GM12878 (cell line): Measurements from ENCODE around the gene NFILZ. TPM values are rescaled to one million over a fixed set of nuclear protein-coding genes. Genes with fewer than 3 reads are reported as not detected.

Experiments
- ATAC-seq: fragments of 200-7000 bp; cut with Tn5 transposase; 3 replicates; pipeline ENCODE4 v1.9.1; 2020; ENCODE audit warnings: mild to moderate bottlenecking, moderate library complexity
- BruUV-seq: library from RNA; stranded (reverse); fragments of 400-500 nt; replicated peaks from 2 replicates; lab custom pipeline; 2021; lab: Mats Ljungman, UMichigan
- CTCF ChIA-PET: fragments of 300-600 bp; sonication (Branson Sonifier 250); formaldehyde crosslinking; extraction: SDS; loops from one replicate; lab custom pipeline; 2021; ENCODE audit warnings: inconsistent platforms; lab: Yijun Ruan, JAX
- POLR2A ChIA-PET: fragments of 350-600 bp; formaldehyde crosslinking; extraction: SDS; loops from one replicate; lab custom pipeline; 2021; ENCODE audit warnings: inconsistent platforms; lab: Charles Lee
- RAD21 ChIA-PET: fragments of 300-600 bp; sonication (Branson Sonifier 250); formaldehyde crosslinking; loops from one replicate; lab custom pipeline; 2023; ENCODE audit warnings: antibody characterized with exemption; ENCODE audit not compliant: unreplicated experiment; lab: Charles Lee
- SMC1A ChIA-PET: fragments of 300-600 bp; sonication (Branson Sonifier 250); formaldehyde crosslinking; loops from one replicate; lab custom pipeline; 2023; ENCODE audit not compliant: unreplicated experiment, uncharacterized antibody; lab: Charles Lee
- DNase-seq: peaks from one replicate; pipeline ENCODE4 v3.0.0-alpha.2; 2011; ENCODE audit warnings: low read depth, low spot score
- FAIRE-seq: peaks from 3 replicates; lab custom pipeline; 2011; peaks lifted over from hg19 to GRCh38; lab: Jason Lieb, UNC
- H2AFZ ChIP-seq: 2 replicates; pipeline ENCODE4 v1.6.0; 2011; ENCODE audit warnings: low read depth, low read length, control low read depth; ENCODE audit not compliant: control insufficient read depth
- H3K27ac ChIP-seq: 2 replicates; pipeline ENCODE4 v1.5.1; 2011; ENCODE audit warnings: control low read depth; ENCODE audit not compliant: control insufficient read depth, insufficient read depth
- H3K27me3 ChIP-seq, 2 experiments: replicated peaks in 1 of 2; 2 replicates each; pipeline versions ENCODE4 v1.6.0 to v1.6.1; 2011; ENCODE audit warnings: low read length in 1 of 2; ENCODE audit not compliant: control insufficient read depth in 2 of 2, insufficient read depth in 2 of 2
- H3K36me3 ChIP-seq, 2 experiments: 2 replicates each; pipeline ENCODE4 v1.5.1; 2011; ENCODE audit warnings: low read length in 1 of 2; ENCODE audit not compliant: control insufficient read depth in 2 of 2, insufficient read depth in 2 of 2
- H3K4me1 ChIP-seq: 2 replicates; pipeline ENCODE4 v1.6.1; 2011; ENCODE audit warnings: mild to moderate bottlenecking, low read length, moderate library complexity, mixed read lengths; ENCODE audit not compliant: control insufficient read depth, insufficient read depth
- H3K4me2 ChIP-seq: 2 replicates; pipeline ENCODE4 v1.6.0; 2011; ENCODE audit warnings: control low read depth; ENCODE audit not compliant: control insufficient read depth, insufficient read depth
- H3K4me3 ChIP-seq: fragments of 200-600 bp; sonication (generic); 2 replicates; pipeline ENCODE4 v1.5.1; 2016
- H3K79me2 ChIP-seq: 2 replicates; pipeline ENCODE4 v1.6.0; 2011; ENCODE audit warnings: low read length; ENCODE audit not compliant: control insufficient read depth, insufficient read depth
- H3K9ac ChIP-seq: 2 replicates; pipeline ENCODE4 v1.8.0; 2011; ENCODE audit warnings: low read length, control low read depth, mixed read lengths; ENCODE audit not compliant: control insufficient read depth, insufficient read depth
- H3K9me3 ChIP-seq: replicated peaks from 3 replicates; pipeline ENCODE4 v1.5.1; 2011; ENCODE audit warnings: mild to moderate bottlenecking, low read length; ENCODE audit not compliant: control insufficient read depth, insufficient read depth
- H4K20me1 ChIP-seq: 2 replicates; pipeline ENCODE4 v1.6.0; 2011; ENCODE audit not compliant: control insufficient read depth, insufficient read depth
- CHD1 ChIP-seq: IDR thresholded peaks from 2 replicates; pipeline ENCODE4 v1.6.1; 2012; ENCODE audit warnings: low read depth, low read length, improper control_type of control experiment
- HDGF ChIP-seq: fragments of 450-650 bp; IDR thresholded peaks from 2 replicates; pipeline ENCODE4 v1.6.1; 2016; ENCODE audit warnings: antibody characterized with exemption
- IKZF1 ChIP-seq: fragments of 450-650 bp; conservative IDR thresholded peaks from 2 replicates; pipeline ENCODE4 v1.6.1; 2017; ENCODE audit warnings: antibody characterized with exemption, mild to moderate bottlenecking
- KLF5 ChIP-seq: fragments of 450-650 bp; IDR thresholded peaks from 2 replicates; pipeline ENCODE4 v1.6.1; 2014; ENCODE audit warnings: mild to moderate bottlenecking; ENCODE audit not compliant: partially characterized antibody
- PAX8 ChIP-seq: fragments of 450-650 bp; IDR thresholded peaks from 2 replicates; pipeline ENCODE4 v1.6.1; 2017; ENCODE audit warnings: mild to moderate bottlenecking, moderate library complexity
- POLR2AphosphoS5 ChIP-seq: IDR thresholded peaks from 2 replicates; pipeline ENCODE4 v1.6.1; 2011; ENCODE audit warnings: mild to moderate bottlenecking, low read length, inconsistent platforms
- RCOR1 ChIP-seq: conservative IDR thresholded peaks from 2 replicates; pipeline ENCODE4 v1.6.1; 2012; ENCODE audit warnings: low read depth, low read length, improper control_type of control experiment
- ZNF24 ChIP-seq: fragments of 450-650 bp; IDR thresholded peaks from 2 replicates; pipeline ENCODE4 v1.6.1; 2017; ENCODE audit warnings: antibody characterized with exemption, mild to moderate bottlenecking
- ZZZ3 ChIP-seq: IDR thresholded peaks from 2 replicates; pipeline ENCODE4 v1.6.1; 2011; ENCODE audit warnings: low read depth; ENCODE audit not compliant: control insufficient read depth, insufficient read length
- WGBS: methylation state at CpG from one replicate; pipeline ENCODE4 v1.1.6; 2016; ENCODE audit warnings: low lambda C conversion rate; ENCODE audit not compliant: insufficient replicate concordance, insufficient coverage; ENCODE audit errors: missing lambda C conversion rate; 5-methylcytosine and 5-hydroxymethylcytosine counted together
- in situ Hi-C: fragments of 300-500 bp; cut with MboI; formaldehyde crosslinking; loops from 9 replicates; pipeline ENCODE4 v1.14.3; 2018; ENCODE audit warnings: mixed read lengths
- intact Hi-C: fragments of 100-400 bp; cut with micrococcal nuclease; formaldehyde crosslinking; loops from one replicate; pipeline ENCODE4 v1.14.2; 2022; ENCODE audit not compliant: unreplicated experiment
- polyA plus RNA-seq, 11 experiments: library from polyadenylated mRNA; depleted of rRNA in 4 of 11; unstranded in 6 of 11; stranded (reverse) in 5 of 11; fragments of >200 nt; fragmentation: Nextera tagmentation in 4 of 11; fragmentation: Illumina TruSeq in 1 of 11; extraction: Ambion mirVana in 4 of 11; extraction: Trizol in 1 of 11; gene quantifications; 1 replicate in 1 of 11; 2 replicates in 10 of 11; pipeline versions ENCODE4 v1.2.1 to v1.2.3, GENCODE V29; 2011 to 2016; ENCODE audit warnings: inconsistent platforms in 2 of 11, missing spikeins in 2 of 11, low read depth in 1 of 11
- total RNA-seq, 4 experiments: library from RNA; depleted of rRNA in 3 of 4; stranded (reverse); fragments of >200 nt in 3 of 4; fragmentation: Illumina TruSeq in 1 of 4; extraction: Trizol in 1 of 4; gene quantifications; 2 replicates each; pipeline versions ENCODE4 v1.2.1 to v1.2.3, GENCODE V29; 2013 to 2021
- TF ChIP-seq, protein P1 (sequence below): fragments of 450-650 bp; IDR thresholded peaks from 2 replicates; pipeline ENCODE4 v1.6.1; 2017; ENCODE audit warnings: mild to moderate bottlenecking
- TF ChIP-seq, protein P2 (sequence below): fragments of 450-650 bp; conservative IDR thresholded peaks from 2 replicates; pipeline ENCODE4 v1.6.1; 2017; ENCODE audit warnings: mild to moderate bottlenecking, moderate library complexity
- TF ChIP-seq, protein P3 (sequence below): IDR thresholded peaks from 2 replicates; pipeline ENCODE4 v1.6.1; 2012; ENCODE audit warnings: low read depth, low read length, improper control_type of control experiment
- TF ChIP-seq, protein P4 (sequence below): fragments of 450-650 bp; IDR thresholded peaks from 2 replicates; pipeline ENCODE4 v1.6.1; 2017; ENCODE audit warnings: mild to moderate bottlenecking, moderate library complexity
- TF ChIP-seq, protein P5 (sequence below): fragments of 450-650 bp; IDR thresholded peaks from 2 replicates; pipeline ENCODE4 v1.6.1; 2017; ENCODE audit warnings: borderline replicate concordance
- TF ChIP-seq, protein P6 (sequence below): IDR thresholded peaks from 2 replicates; pipeline ENCODE4 v1.6.1; 2012; ENCODE audit warnings: low read depth, low read length, improper control_type of control experiment

Gene NFILZ
- total and polyA plus RNA-seq, 10 of the 15 experiments (the other 5 are each of a cell fraction or from before 2014, with no cell fraction given), result not detected

DNA sequence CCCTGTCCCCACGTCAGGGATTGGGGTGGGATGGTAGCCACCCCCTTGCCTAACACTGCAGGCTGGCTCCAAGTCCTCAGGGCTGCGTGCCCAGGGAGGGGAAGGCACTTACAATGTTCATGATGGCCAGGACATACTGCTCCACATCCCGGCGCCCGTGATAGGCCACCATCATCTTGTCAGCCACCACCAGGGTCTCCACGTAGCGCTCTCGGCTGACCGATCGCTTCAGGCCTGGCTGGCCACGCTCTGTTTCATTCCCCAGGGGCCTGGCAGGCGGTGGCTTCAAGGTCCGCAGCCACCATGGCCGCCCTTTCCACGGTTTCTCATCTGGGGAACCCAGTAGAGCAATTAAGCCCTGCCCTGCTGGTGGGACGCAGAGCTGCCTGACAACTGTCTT lies 29.6 kb upstream of the NFILZ start:
- no peaks in the 10 kb centered on the region for H4K20me1 ChIP-seq
- no peaks in the 10 kb centered on the region for H3K4me1 ChIP-seq
- in situ Hi-C loops (no loop called here), intact Hi-C loops (no loop called here)
- ChIA-PET CTCF (no interaction called here), RAD21 (no interaction called here), SMC1A (no interaction called here), POLR2A (no interaction called here)
- no peaks in the 10 kb centered on the region; the same call in 2 of the 3 replicates for H3K9me3 ChIP-seq
- no peaks in the 10 kb centered on the region for H3K79me2 ChIP-seq
- no peak overlapping the region for H3K9ac ChIP-seq
- no peak overlapping the region for H3K4me3 ChIP-seq
- no peak overlapping the region for H2AFZ ChIP-seq
- no peak for DNase-seq
- FAIRE-seq, result no peak
- no TSS peak for BruUV-seq
- no peaks in the 10 kb centered on the region for H3K36me3 ChIP-seq
- no peak for ATAC-seq
- no peak overlapping the region for H3K27ac ChIP-seq
- H3K4me2 ChIP-seq, result no peak overlapping the region
- 43% methylated on average over 15 of the region's 16 CpGs for WGBS
- no peaks in the 10 kb centered on the region for H3K27me3 ChIP-seq
- TF ChIP-seq HDGF (no peak), IKZF1 (no peak), KLF5 (no peak), RCOR1 (no peak), POLR2AphosphoS5 (no peak), ZZZ3 (no peak), ZNF24 (no peak), PAX8 (no peak), CHD1 (no peak)
- TF ChIP-seq, protein P1, sequence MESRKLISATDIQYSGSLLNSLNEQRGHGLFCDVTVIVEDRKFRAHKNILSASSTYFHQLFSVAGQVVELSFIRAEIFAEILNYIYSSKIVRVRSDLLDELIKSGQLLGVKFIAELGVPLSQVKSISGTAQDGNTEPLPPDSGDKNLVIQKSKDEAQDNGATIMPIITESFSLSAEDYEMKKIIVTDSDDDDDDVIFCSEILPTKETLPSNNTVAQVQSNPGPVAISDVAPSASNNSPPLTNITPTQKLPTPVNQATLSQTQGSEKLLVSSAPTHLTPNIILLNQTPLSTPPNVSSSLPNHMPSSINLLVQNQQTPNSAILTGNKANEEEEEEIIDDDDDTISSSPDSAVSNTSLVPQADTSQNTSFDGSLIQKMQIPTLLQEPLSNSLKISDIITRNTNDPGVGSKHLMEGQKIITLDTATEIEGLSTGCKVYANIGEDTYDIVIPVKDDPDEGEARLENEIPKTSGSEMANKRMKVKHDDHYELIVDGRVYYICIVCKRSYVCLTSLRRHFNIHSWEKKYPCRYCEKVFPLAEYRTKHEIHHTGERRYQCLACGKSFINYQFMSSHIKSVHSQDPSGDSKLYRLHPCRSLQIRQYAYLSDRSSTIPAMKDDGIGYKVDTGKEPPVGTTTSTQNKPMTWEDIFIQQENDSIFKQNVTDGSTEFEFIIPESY, result no peak
- TF ChIP-seq, protein P2, sequence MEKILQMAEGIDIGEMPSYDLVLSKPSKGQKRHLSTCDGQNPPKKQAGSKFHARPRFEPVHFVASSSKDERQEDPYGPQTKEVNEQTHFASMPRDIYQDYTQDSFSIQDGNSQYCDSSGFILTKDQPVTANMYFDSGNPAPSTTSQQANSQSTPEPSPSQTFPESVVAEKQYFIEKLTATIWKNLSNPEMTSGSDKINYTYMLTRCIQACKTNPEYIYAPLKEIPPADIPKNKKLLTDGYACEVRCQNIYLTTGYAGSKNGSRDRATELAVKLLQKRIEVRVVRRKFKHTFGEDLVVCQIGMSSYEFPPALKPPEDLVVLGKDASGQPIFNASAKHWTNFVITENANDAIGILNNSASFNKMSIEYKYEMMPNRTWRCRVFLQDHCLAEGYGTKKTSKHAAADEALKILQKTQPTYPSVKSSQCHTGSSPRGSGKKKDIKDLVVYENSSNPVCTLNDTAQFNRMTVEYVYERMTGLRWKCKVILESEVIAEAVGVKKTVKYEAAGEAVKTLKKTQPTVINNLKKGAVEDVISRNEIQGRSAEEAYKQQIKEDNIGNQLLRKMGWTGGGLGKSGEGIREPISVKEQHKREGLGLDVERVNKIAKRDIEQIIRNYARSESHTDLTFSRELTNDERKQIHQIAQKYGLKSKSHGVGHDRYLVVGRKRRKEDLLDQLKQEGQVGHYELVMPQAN, result no peak
- TF ChIP-seq, protein P3, sequence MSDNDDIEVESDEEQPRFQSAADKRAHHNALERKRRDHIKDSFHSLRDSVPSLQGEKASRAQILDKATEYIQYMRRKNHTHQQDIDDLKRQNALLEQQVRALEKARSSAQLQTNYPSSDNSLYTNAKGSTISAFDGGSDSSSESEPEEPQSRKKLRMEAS, result no peak
- TF ChIP-seq, protein P4, sequence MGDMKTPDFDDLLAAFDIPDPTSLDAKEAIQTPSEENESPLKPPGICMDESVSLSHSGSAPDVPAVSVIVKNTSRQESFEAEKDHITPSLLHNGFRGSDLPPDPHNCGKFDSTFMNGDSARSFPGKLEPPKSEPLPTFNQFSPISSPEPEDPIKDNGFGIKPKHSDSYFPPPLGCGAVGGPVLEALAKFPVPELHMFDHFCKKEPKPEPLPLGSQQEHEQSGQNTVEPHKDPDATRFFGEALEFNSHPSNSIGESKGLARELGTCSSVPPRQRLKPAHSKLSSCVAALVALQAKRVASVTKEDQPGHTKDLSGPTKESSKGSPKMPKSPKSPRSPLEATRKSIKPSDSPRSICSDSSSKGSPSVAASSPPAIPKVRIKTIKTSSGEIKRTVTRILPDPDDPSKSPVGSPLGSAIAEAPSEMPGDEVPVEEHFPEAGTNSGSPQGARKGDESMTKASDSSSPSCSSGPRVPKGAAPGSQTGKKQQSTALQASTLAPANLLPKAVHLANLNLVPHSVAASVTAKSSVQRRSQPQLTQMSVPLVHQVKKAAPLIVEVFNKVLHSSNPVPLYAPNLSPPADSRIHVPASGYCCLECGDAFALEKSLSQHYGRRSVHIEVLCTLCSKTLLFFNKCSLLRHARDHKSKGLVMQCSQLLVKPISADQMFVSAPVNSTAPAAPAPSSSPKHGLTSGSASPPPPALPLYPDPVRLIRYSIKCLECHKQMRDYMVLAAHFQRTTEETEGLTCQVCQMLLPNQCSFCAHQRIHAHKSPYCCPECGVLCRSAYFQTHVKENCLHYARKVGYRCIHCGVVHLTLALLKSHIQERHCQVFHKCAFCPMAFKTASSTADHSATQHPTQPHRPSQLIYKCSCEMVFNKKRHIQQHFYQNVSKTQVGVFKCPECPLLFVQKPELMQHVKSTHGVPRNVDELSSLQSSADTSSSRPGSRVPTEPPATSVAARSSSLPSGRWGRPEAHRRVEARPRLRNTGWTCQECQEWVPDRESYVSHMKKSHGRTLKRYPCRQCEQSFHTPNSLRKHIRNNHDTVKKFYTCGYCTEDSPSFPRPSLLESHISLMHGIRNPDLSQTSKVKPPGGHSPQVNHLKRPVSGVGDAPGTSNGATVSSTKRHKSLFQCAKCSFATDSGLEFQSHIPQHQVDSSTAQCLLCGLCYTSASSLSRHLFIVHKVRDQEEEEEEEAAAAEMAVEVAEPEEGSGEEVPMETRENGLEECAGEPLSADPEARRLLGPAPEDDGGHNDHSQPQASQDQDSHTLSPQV, result no peak
- TF ChIP-seq, protein P5, sequence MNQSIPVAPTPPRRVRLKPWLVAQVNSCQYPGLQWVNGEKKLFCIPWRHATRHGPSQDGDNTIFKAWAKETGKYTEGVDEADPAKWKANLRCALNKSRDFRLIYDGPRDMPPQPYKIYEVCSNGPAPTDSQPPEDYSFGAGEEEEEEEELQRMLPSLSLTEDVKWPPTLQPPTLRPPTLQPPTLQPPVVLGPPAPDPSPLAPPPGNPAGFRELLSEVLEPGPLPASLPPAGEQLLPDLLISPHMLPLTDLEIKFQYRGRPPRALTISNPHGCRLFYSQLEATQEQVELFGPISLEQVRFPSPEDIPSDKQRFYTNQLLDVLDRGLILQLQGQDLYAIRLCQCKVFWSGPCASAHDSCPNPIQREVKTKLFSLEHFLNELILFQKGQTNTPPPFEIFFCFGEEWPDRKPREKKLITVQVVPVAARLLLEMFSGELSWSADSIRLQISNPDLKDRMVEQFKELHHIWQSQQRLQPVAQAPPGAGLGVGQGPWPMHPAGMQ, result no peak
- TF ChIP-seq, protein P6, sequence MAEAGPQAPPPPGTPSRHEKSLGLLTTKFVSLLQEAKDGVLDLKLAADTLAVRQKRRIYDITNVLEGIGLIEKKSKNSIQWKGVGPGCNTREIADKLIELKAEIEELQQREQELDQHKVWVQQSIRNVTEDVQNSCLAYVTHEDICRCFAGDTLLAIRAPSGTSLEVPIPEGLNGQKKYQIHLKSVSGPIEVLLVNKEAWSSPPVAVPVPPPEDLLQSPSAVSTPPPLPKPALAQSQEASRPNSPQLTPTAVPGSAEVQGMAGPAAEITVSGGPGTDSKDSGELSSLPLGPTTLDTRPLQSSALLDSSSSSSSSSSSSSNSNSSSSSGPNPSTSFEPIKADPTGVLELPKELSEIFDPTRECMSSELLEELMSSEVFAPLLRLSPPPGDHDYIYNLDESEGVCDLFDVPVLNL, result no peak
